ENCODE measurements around the gene FGF19.

- TF ChIP-seq CTCF (IDR thresholded peaks at IDR 0.05) (no peak), POLR2A (IDR thresholded peaks at IDR 0.05) (no peak), POLR2AphosphoS5 (IDR thresholded peaks at IDR 0.05) (no peak)
These were observed 41.0 kb downstream of the FGF19 start for GRCh38 chr11:69662806-69663205.
